Measurements from ENCODE around the gene MYT1. TPM values are rescaled to one million over a fixed set of nuclear protein-coding genes. Genes with fewer than 3 reads are reported as not detected.

Gene MYT1
- polyA plus RNA-seq, 1 experiment, result not detected

DNA sequence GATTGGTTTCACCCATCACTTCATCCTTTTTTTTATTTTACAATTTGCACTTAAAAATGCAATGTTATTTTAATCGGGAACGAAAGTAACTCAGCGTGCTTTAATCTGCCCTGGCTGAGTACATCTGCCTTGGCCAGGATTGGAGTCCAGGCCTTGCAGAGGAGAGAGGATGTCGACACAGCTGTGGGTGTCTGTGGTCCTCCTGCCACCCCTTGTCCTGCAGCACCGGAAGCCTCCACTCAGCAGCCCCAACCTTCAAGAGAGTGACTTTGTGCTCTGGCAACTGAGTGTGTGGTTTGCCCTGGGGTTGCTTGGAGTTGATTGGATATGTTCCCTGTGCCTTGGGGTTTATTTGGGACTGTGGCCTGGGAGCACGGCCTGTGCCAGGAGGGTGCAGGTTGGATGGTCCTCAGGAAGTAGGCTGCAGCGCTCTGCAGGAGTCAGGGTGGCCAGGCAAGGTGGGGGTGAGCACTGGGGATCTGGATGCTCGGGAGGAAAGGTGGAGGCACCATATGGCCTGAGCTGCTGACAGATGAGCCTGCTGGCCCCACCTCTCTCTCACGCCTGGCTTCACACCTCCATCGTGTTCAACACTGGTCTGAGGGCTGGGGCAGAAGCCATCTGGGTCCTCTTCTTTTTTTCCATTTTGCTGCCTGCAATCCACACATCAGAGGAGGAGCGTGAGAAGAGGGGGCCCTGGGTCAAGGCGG, 4.3 kb downstream of the MYT1 start:
- peaks cover 4% of the 10 kb centered on the region for H3K27me3 ChIP-seq (ENCODE audit: control insufficient read depth, insufficient read depth, low read length)

DNA sequence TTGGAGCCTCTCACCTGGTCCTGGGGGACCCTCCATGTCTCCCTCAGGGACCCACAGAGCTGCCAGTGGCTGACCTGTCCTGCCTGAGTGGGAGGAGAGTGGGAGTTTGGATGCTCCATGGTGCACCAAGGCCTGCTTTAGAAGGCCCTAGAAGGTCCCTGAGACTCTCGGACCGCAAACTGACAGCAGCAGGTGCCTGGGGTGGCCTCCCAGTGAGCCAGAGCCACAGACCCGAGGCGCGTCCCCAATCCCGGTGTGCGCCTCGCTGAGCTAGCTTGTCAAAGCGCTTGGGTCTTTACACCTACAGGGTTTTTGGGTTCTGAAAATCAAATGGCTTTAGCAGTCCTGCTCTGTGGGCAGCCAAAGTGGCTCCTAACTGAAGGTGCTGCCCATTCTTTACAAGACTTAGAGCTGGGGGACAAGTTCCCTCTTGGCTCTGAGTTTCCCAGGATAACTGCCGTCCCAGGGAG, 4.9 kb downstream of the MYT1 start:
- CTCF ChIA-PET, result interaction anchor here (1.5 kb wide), 1 partner anchor 49 kb away, joined by 3 read pairs; no protein-coding TSS in a partner anchor
- H3K36me3 ChIP-seq (ENCODE audit: control insufficient read depth, insufficient read depth, low read length), result no peaks in the 10 kb centered on the region
- no peak overlapping the region for H3K4me3 ChIP-seq (ENCODE audit: low read depth, low read length)
- TF ChIP-seq, protein P1, sequence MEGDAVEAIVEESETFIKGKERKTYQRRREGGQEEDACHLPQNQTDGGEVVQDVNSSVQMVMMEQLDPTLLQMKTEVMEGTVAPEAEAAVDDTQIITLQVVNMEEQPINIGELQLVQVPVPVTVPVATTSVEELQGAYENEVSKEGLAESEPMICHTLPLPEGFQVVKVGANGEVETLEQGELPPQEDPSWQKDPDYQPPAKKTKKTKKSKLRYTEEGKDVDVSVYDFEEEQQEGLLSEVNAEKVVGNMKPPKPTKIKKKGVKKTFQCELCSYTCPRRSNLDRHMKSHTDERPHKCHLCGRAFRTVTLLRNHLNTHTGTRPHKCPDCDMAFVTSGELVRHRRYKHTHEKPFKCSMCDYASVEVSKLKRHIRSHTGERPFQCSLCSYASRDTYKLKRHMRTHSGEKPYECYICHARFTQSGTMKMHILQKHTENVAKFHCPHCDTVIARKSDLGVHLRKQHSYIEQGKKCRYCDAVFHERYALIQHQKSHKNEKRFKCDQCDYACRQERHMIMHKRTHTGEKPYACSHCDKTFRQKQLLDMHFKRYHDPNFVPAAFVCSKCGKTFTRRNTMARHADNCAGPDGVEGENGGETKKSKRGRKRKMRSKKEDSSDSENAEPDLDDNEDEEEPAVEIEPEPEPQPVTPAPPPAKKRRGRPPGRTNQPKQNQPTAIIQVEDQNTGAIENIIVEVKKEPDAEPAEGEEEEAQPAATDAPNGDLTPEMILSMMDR (IDR thresholded peaks at IDR 0.05; ENCODE audit: insufficient read depth, low read depth, low read length), result no peak
- POLR2A ChIA-PET, result no interaction called here
- DNase-seq (ENCODE audit: low read depth), result no peak
- peaks cover 4% of the 10 kb centered on the region for H3K27me3 ChIP-seq (ENCODE audit: control insufficient read depth, insufficient read depth, low read length)

More for the DNA sequence above, 4.3 kb downstream of the MYT1 start:
- no peak for DNase-seq (ENCODE audit: low read depth)
- Histone ChIP-seq H3K4me3 (ENCODE audit: low read depth, low read length) (no peak overlapping the region), H3K36me3 (ENCODE audit: control insufficient read depth, insufficient read depth, low read length) (no peaks in the 10 kb centered on the region)
- ChIA-PET POLR2A (no interaction called here), CTCF (interaction anchor here (1.5 kb wide), 1 partner anchor 49 kb away, joined by 3 read pairs; no protein-coding TSS in a partner anchor)
- TF ChIP-seq, protein P1 (IDR thresholded peaks at IDR 0.05; ENCODE audit: insufficient read depth, low read depth, low read length), result no peak

DNA sequence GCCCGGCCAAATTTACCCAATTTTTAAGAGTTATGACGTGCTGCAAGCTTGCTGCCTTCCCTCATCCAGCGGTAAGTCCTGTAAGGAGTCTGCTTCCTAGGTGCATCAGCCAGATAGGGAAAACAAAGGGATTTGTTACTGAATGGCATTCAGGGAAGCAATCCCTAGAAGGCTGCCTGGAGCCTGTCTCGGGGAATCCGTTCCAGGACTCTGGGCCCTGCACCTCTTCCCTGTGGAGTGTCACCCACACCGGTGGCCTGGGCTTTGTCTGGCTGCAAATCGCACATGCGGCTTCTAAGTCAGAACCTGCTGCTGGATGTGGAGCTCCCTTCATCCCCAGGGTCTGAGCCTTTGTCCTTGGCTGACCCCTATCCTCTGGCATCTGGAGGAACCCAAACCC, 7.0 kb downstream of the MYT1 start:
- Histone ChIP-seq H3K27me3 (ENCODE audit: control insufficient read depth, insufficient read depth, low read length) (peaks cover 2% of the 10 kb centered on the region), H3K4me3 (ENCODE audit: low read depth, low read length) (no peak overlapping the region), H3K36me3 (ENCODE audit: control insufficient read depth, insufficient read depth, low read length) (no peaks in the 10 kb centered on the region)
- ChIA-PET CTCF (no interaction called here), POLR2A (no interaction called here)
- DNase-seq (ENCODE audit: low read depth), result no peak
- TF ChIP-seq, protein P1 (IDR thresholded peaks at IDR 0.05; ENCODE audit: insufficient read depth, low read depth, low read length), result no peak

DNA sequence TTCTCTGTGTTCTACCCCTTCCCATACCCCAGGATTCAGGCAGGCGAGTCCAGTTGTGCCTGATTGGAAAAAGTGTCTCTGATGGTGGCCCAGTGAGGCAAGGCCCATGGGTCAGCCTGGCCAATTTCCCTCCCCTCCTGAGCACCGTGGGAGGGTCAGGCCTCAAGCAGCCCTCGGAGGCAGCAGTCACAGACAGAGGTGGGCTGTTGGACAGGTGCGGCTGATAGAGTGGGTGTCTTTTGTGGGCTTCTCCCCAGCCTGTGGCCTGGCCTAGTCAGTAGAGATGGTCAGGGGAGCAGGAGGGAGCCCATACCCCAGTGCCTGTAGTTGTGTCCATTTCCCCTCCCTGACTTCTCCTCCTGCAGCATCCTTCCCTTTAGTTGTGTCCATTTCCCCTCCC, 8.9 kb downstream of the MYT1 start:
- no peak for DNase-seq (ENCODE audit: low read depth)
- Histone ChIP-seq H3K36me3 (ENCODE audit: control insufficient read depth, insufficient read depth, low read length) (no peaks in the 10 kb centered on the region), H3K27me3 (ENCODE audit: control insufficient read depth, insufficient read depth, low read length) (peaks cover 2% of the 10 kb centered on the region), H3K4me3 (ENCODE audit: low read depth, low read length) (no peak overlapping the region)
- ChIA-PET CTCF (no interaction called here), POLR2A (no interaction called here)
- TF ChIP-seq, protein P1 (IDR thresholded peaks at IDR 0.05; ENCODE audit: insufficient read depth, low read depth, low read length), result no peak

DNA sequence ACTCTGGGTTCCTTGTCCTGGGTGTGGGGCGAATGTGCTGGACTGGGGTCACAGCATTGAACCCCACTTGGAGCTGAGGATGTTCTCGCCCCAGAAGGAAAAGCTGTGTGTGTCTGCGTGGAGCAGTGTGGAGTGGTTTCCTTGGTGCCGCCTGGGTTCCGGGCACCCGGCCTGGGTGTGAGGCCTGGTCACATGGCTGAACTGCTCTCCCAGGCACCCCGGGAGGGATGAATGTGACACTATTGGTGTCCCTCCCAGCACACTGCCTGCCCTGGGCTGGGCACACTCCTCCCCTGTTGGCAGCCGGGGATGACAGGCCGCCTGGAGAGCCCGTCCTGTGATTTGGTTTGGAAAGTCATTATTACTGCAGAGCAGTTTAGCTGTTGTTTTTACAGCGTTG, 12.3 kb downstream of the MYT1 start:
- H3K27me3 ChIP-seq (ENCODE audit: control insufficient read depth, insufficient read depth, low read length), result peaks cover 2% of the 10 kb centered on the region
- TF ChIP-seq, protein P1 (IDR thresholded peaks at IDR 0.05; ENCODE audit: insufficient read depth, low read depth, low read length), result no peak
- DNase-seq (ENCODE audit: low read depth), result no peak
- POLR2A ChIA-PET, result no interaction called here
- H3K36me3 ChIP-seq (ENCODE audit: control insufficient read depth, insufficient read depth, low read length), result no peaks in the 10 kb centered on the region
- H3K4me3 ChIP-seq (ENCODE audit: low read depth, low read length), result no peak overlapping the region
- CTCF ChIA-PET, result no interaction called here
